Measurements from ENCODE around the gene KCNJ11. TPM values are rescaled to one million over a fixed set of nuclear protein-coding genes. Genes with fewer than 3 reads are reported as not detected.

The KCNJ11 gene
- total and polyA plus RNA-seq, 4 experiments from 2014 or later, result 0.24 TPM; not detected in 3

- ChIA-PET POLR2A (ENCODE audit: partially characterized antibody) (no interaction called here), CTCF (ENCODE audit: partially characterized antibody) (no interaction called here)
- Histone ChIP-seq H3K27me3 (ENCODE audit: insufficient read depth, low read length) (peaks cover 9% of the 10 kb centered on the region), H3K36me3 (ENCODE audit: insufficient read depth, low read length) (no peaks in the 10 kb centered on the region), H3K4me3 (ENCODE audit: low read length in 2 of 2) (no peak overlapping the region), H3K27ac (ENCODE audit: low read depth, low read length) (no peak overlapping the region), H3K9me3 (ENCODE audit: control insufficient read depth in 1 of 2, low read length in 2 of 2) (no peaks in the 10 kb centered on the region), H3K4me1 (ENCODE audit: insufficient read depth, low read length) (no peaks in the 10 kb centered on the region)
- H3K36me3 Mint-ChIP-seq, result no peaks in the 10 kb centered on the region
- H3K27ac Mint-ChIP-seq, result no peak overlapping the region
- no peak for DNase-seq
- peaks cover 20 to 30% of the 10 kb centered on the region in 2 donors for H3K27me3 Mint-ChIP-seq
- no peak overlapping the region for H3K4me3 Mint-ChIP-seq
- peaks cover 0 to 1% (median 0%) of the 10 kb centered on the region in 4 donors for H3K4me1 Mint-ChIP-seq
- no peaks in the 10 kb centered on the region for H3K9me3 Mint-ChIP-seq
- intact Hi-C loops (cut with micrococcal nuclease), result no loop called here
Measured at GRCh38 chr11:17414992-17415391, 26.5 kb upstream of the KCNJ11 start.

GRCh38 chr11:17414317-17414737 is 25.9 kb upstream of the KCNJ11 start:
- H3K4me3 ChIP-seq (ENCODE audit: low read length in 2 of 2), result no peak overlapping the region
- H3K36me3 ChIP-seq (ENCODE audit: insufficient read depth, low read length), result no peaks in the 10 kb centered on the region
- no peaks in the 10 kb centered on the region for H3K4me1 ChIP-seq (ENCODE audit: insufficient read depth, low read length)
- Mint-ChIP-seq H3K36me3 (no peaks in the 10 kb centered on the region), H3K27ac (peak overlapping the region in 1 of 7 donors; percentile 18), H3K27me3 (peaks cover 14 to 27% of the 10 kb centered on the region in 2 donors), H3K9me3 (no peaks in the 10 kb centered on the region), H3K4me3 (no peak overlapping the region), H3K4me1 (peaks cover 0 to 1% (median 0%) of the 10 kb centered on the region in 4 donors)
- ChIA-PET CTCF (ENCODE audit: partially characterized antibody) (interaction anchor here (1.1 kb wide), 1 partner anchor 9 kb away, joined by 3 read pairs; no protein-coding TSS in a partner anchor), POLR2A (ENCODE audit: partially characterized antibody) (no interaction called here)
- H3K27ac ChIP-seq (ENCODE audit: low read depth, low read length), result no peak overlapping the region
- H3K27me3 ChIP-seq (ENCODE audit: insufficient read depth, low read length), result peaks cover 9% of the 10 kb centered on the region
- no peaks in the 10 kb centered on the region for H3K9me3 ChIP-seq (ENCODE audit: control insufficient read depth in 1 of 2, low read length in 2 of 2)
- no peak for DNase-seq
- intact Hi-C loops (cut with micrococcal nuclease), result no loop called here

GRCh38 chr11:17413414-17414316 is 25.2 kb upstream of the KCNJ11 start:
- Histone ChIP-seq H3K36me3 (ENCODE audit: insufficient read depth, low read length) (no peaks in the 10 kb centered on the region), H3K9me3 (ENCODE audit: control insufficient read depth in 1 of 2, low read length in 2 of 2) (no peaks in the 10 kb centered on the region), H3K4me3 (ENCODE audit: low read length in 2 of 2) (no peak overlapping the region), H3K4me1 (ENCODE audit: insufficient read depth, low read length) (no peaks in the 10 kb centered on the region), H3K27me3 (ENCODE audit: insufficient read depth, low read length) (peaks cover 9% of the 10 kb centered on the region), H3K27ac (ENCODE audit: low read depth, low read length) (no peak overlapping the region)
- POLR2A ChIA-PET (ENCODE audit: partially characterized antibody), result no interaction called here
- Mint-ChIP-seq H3K9me3 (no peaks in the 10 kb centered on the region), H3K4me1 (peaks cover 0 to 1% (median 0%) of the 10 kb centered on the region in 4 donors), H3K27ac (no peak overlapping the region), H3K4me3 (no peak overlapping the region), H3K27me3 (peaks cover 10 to 26% of the 10 kb centered on the region in 2 donors), H3K36me3 (no peaks in the 10 kb centered on the region)
- CTCF ChIA-PET (ENCODE audit: partially characterized antibody), result interaction anchor here (1.1 kb wide), 1 partner anchor 9 kb away, joined by 3 read pairs; no protein-coding TSS in a partner anchor
- intact Hi-C loops (cut with micrococcal nuclease), result no loop called here
- DNase-seq, result no peak

- H3K27ac Mint-ChIP-seq, result no peak overlapping the region
Measured at GRCh38 chr11:17412488-17413180, 24.2 kb upstream of the KCNJ11 start.

GRCh38 chr11:17411418-17411817 is 23.0 kb upstream of the KCNJ11 start:
- DNase-seq, result no peak
- ChIA-PET POLR2A (ENCODE audit: partially characterized antibody) (no interaction called here), CTCF (ENCODE audit: partially characterized antibody) (interaction anchor here (0.7 kb wide), 1 partner anchor 43 kb away, joined by 4 read pairs; no protein-coding TSS in a partner anchor)
- no peaks in the 10 kb centered on the region for H3K36me3 ChIP-seq (ENCODE audit: insufficient read depth, low read length)
- Mint-ChIP-seq H3K27me3 (peaks cover 2 to 10% of the 10 kb centered on the region in 2 donors), H3K9me3 (no peaks in the 10 kb centered on the region), H3K36me3 (no peaks in the 10 kb centered on the region), H3K4me3 (no peak overlapping the region), H3K4me1 (peaks cover 0 to 1% (median 0%) of the 10 kb centered on the region in 4 donors), H3K27ac (no peak overlapping the region)
- H3K27me3 ChIP-seq (ENCODE audit: insufficient read depth, low read length), result peaks cover 9% of the 10 kb centered on the region
- no peaks in the 10 kb centered on the region for H3K4me1 ChIP-seq (ENCODE audit: insufficient read depth, low read length)
- H3K27ac ChIP-seq (ENCODE audit: low read depth, low read length), result no peak overlapping the region
- no peak overlapping the region for H3K4me3 ChIP-seq (ENCODE audit: low read length in 2 of 2)
- H3K9me3 ChIP-seq (ENCODE audit: control insufficient read depth in 1 of 2, low read length in 2 of 2), result no peaks in the 10 kb centered on the region
- intact Hi-C loops (cut with micrococcal nuclease), result no loop called here

More at GRCh38 chr11:17412488-17413180, 24.2 kb upstream of the KCNJ11 start:
- no peaks in the 10 kb centered on the region for H3K9me3 Mint-ChIP-seq
- peaks cover 0 to 1% (median 0%) of the 10 kb centered on the region in 4 donors for H3K4me1 Mint-ChIP-seq
- peaks cover 4 to 15% of the 10 kb centered on the region in 2 donors for H3K27me3 Mint-ChIP-seq
- CTCF ChIA-PET (ENCODE audit: partially characterized antibody), result no interaction called here
- Histone ChIP-seq H3K36me3 (ENCODE audit: insufficient read depth, low read length) (no peaks in the 10 kb centered on the region), H3K9me3 (ENCODE audit: control insufficient read depth in 1 of 2, low read length in 2 of 2) (no peaks in the 10 kb centered on the region), H3K27me3 (ENCODE audit: insufficient read depth, low read length) (peaks cover 9% of the 10 kb centered on the region), H3K27ac (ENCODE audit: low read depth, low read length) (no peak overlapping the region), H3K4me3 (ENCODE audit: low read length in 2 of 2) (no peak overlapping the region), H3K4me1 (ENCODE audit: insufficient read depth, low read length) (no peaks in the 10 kb centered on the region)
- DNase-seq, result no peak
- intact Hi-C loops (cut with micrococcal nuclease), result no loop called here
- POLR2A ChIA-PET (ENCODE audit: partially characterized antibody), result no interaction called here
- H3K36me3 Mint-ChIP-seq, result no peaks in the 10 kb centered on the region
- no peak overlapping the region for H3K4me3 Mint-ChIP-seq

GRCh38 chr11:17410606-17411379 is 22.3 kb upstream of the KCNJ11 start:
- Mint-ChIP-seq H3K27me3 (peaks cover 0 to 10% of the 10 kb centered on the region in 2 donors), H3K9me3 (no peaks in the 10 kb centered on the region), H3K36me3 (no peaks in the 10 kb centered on the region), H3K27ac (no peak overlapping the region), H3K4me3 (no peak overlapping the region), H3K4me1 (peaks cover 0 to 1% (median 0%) of the 10 kb centered on the region in 4 donors)
- no peaks in the 10 kb centered on the region for H3K36me3 ChIP-seq (ENCODE audit: insufficient read depth, low read length)
- ChIA-PET POLR2A (ENCODE audit: partially characterized antibody) (no interaction called here), CTCF (ENCODE audit: partially characterized antibody) (interaction anchor here (0.6 kb wide), 1 partner anchor 26 kb away, joined by 3 read pairs; no protein-coding TSS in a partner anchor)
- H3K9me3 ChIP-seq (ENCODE audit: control insufficient read depth in 1 of 2, low read length in 2 of 2), result no peaks in the 10 kb centered on the region
- DNase-seq, result no peak
- peaks cover 7% of the 10 kb centered on the region for H3K27me3 ChIP-seq (ENCODE audit: insufficient read depth, low read length)
- H3K4me1 ChIP-seq (ENCODE audit: insufficient read depth, low read length), result no peaks in the 10 kb centered on the region
- H3K4me3 ChIP-seq (ENCODE audit: low read length in 2 of 2), result no peak overlapping the region
- intact Hi-C loops (cut with micrococcal nuclease), result no loop called here
- no peak overlapping the region for H3K27ac ChIP-seq (ENCODE audit: low read depth, low read length)
